HL-60 (cell line): ENCODE results near the gene GRIA1.

Experiments used
- DNase-seq, 2 experiments: peaks; one replicate each; pipeline ENCODE4 v3.0.0-alpha.2; 2010 to 2020; ENCODE audit warnings: low read depth in 1 of 2, low spot score in 1 of 2
- H3K27ac ChIP-seq: fragments of 250-450 bp; sonication (Bioruptor Pico); replicated peaks from 2 replicates; pipeline ENCODE4 v1.5.1; 2020; ENCODE audit warnings: mild to moderate bottlenecking, moderate library complexity
- H3K27me3 ChIP-seq: fragments of 250-450 bp; sonication (Bioruptor Pico); 2 replicates; pipeline ENCODE4 v1.5.1; 2021; ENCODE audit warnings: mild to moderate bottlenecking, moderate library complexity; ENCODE audit not compliant: insufficient read depth, poor library complexity, severe bottlenecking
- H3K4me3 ChIP-seq: replicated peaks from 2 replicates; pipeline ENCODE4 v1.5.1; 2011; ENCODE audit warnings: mild to moderate bottlenecking, control low read depth, low read length; ENCODE audit not compliant: insufficient read depth
- CTCF ChIP-seq: IDR thresholded peaks from one replicate; pipeline ENCODE4 v1.5.1; 2011; ENCODE audit warnings: low read length, control low read depth, inconsistent platforms; ENCODE audit not compliant: insufficient read depth
- GABPA ChIP-seq: IDR thresholded peaks from 2 replicates; pipeline ENCODE4 v1.6.1; 2012; ENCODE audit warnings: low read depth
- POLR2AphosphoS5 ChIP-seq: IDR thresholded peaks from 2 replicates; pipeline ENCODE4 v1.6.1; 2012; ENCODE audit warnings: low read depth
- REST ChIP-seq: IDR thresholded peaks from 2 replicates; pipeline ENCODE4 v1.6.1; 2012; ENCODE audit warnings: low read depth; ENCODE audit not compliant: insufficient replicate concordance
- SPI1 ChIP-seq: IDR thresholded peaks from 2 replicates; pipeline ENCODE4 v1.6.1; 2012; ENCODE audit warnings: low read depth, mild to moderate bottlenecking, borderline replicate concordance

The GRIA1 gene

GRCh38 chr5:153498516-153498915 lies 8.0 kb downstream of the GRIA1 start:
- no peak overlapping the region for H3K4me3 ChIP-seq
- peaks cover 6% of the 10 kb centered on the region for H3K27me3 ChIP-seq
- no peak overlapping the region for H3K27ac ChIP-seq
- TF ChIP-seq GABPA, result no peak
- TF ChIP-seq REST, result no peak
- TF ChIP-seq CTCF, result no peak
- no peak for TF ChIP-seq POLR2AphosphoS5
- TF ChIP-seq SPI1, result no peak
- DNase-seq, result no peak

GRCh38 chr5:153500178-153500577 lies 9.7 kb downstream of the GRIA1 start:
- H3K4me3 ChIP-seq, result no peak overlapping the region
- no peaks in the 10 kb centered on the region for H3K27me3 ChIP-seq
- no peak for TF ChIP-seq POLR2AphosphoS5
- no peak for TF ChIP-seq CTCF
- no peak for TF ChIP-seq SPI1
- no peak for TF ChIP-seq REST
- no peak for TF ChIP-seq GABPA
- DNase-seq, result no peak
- H3K27ac ChIP-seq, result no peak overlapping the region

GRCh38 chr5:153504726-153505125 lies 14.3 kb downstream of the GRIA1 start:
- no peak for DNase-seq
- Histone ChIP-seq H3K27ac (no peak overlapping the region), H3K4me3 (no peak overlapping the region), H3K27me3 (no peaks in the 10 kb centered on the region)
- TF ChIP-seq POLR2AphosphoS5 (no peak), REST (no peak), SPI1 (no peak), CTCF (no peak), GABPA (no peak)
